Liver (tissue), 3 donors: Measurements from ENCODE around the gene THSD4.

ENCODE experiments used
- ATF3 ChIP-seq: IDR thresholded peaks from 2 replicates; pipeline ENCODE4 v1.6.1; 2016; ENCODE audit warnings: antibody characterized with exemption
- GABPA ChIP-seq, 2 donors: IDR thresholded peaks in 1 of 2; conservative IDR thresholded peaks in 1 of 2; 2 replicates each; pipeline ENCODE4 v1.6.1; 2016; ENCODE audit warnings: antibody characterized with exemption in 2 of 2, mild to moderate bottlenecking in 1 of 2, moderate library complexity in 1 of 2
- JUND ChIP-seq, 2 donors: IDR thresholded peaks; 2 replicates each; pipeline ENCODE4 v1.6.1; 2016; ENCODE audit warnings: antibody characterized with exemption in 2 of 2
- MAX ChIP-seq: IDR thresholded peaks from 2 replicates; pipeline ENCODE4 v1.6.1; 2016; ENCODE audit warnings: antibody characterized with exemption
- REST ChIP-seq: IDR thresholded peaks from 2 replicates; pipeline ENCODE4 v1.6.1; 2016; ENCODE audit warnings: antibody characterized with exemption, mild to moderate bottlenecking
- SP1 ChIP-seq: IDR thresholded peaks from 2 replicates; pipeline ENCODE4 v1.6.1; 2018; ENCODE audit warnings: antibody characterized with exemption, mild to moderate bottlenecking
- TAF1 ChIP-seq: conservative IDR thresholded peaks from 2 replicates; pipeline ENCODE4 v1.6.1; 2016; ENCODE audit warnings: antibody characterized with exemption, mild to moderate bottlenecking
- TF ChIP-seq, protein P1 (sequence below): IDR thresholded peaks from 2 replicates; pipeline ENCODE4 v1.6.1; 2016; ENCODE audit warnings: antibody characterized with exemption
- TF ChIP-seq, protein P2 (sequence below): fragments of 150-350 bp; IDR thresholded peaks from 2 replicates; pipeline ENCODE4 v1.5.1; 2017; ENCODE audit warnings: improper control_type of control experiment, low read depth, low read length; ENCODE audit not compliant: missing input control
- donor health status: healthy.
- donor health status: healthy.

- TF ChIP-seq, protein P1, sequence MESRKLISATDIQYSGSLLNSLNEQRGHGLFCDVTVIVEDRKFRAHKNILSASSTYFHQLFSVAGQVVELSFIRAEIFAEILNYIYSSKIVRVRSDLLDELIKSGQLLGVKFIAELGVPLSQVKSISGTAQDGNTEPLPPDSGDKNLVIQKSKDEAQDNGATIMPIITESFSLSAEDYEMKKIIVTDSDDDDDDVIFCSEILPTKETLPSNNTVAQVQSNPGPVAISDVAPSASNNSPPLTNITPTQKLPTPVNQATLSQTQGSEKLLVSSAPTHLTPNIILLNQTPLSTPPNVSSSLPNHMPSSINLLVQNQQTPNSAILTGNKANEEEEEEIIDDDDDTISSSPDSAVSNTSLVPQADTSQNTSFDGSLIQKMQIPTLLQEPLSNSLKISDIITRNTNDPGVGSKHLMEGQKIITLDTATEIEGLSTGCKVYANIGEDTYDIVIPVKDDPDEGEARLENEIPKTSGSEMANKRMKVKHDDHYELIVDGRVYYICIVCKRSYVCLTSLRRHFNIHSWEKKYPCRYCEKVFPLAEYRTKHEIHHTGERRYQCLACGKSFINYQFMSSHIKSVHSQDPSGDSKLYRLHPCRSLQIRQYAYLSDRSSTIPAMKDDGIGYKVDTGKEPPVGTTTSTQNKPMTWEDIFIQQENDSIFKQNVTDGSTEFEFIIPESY = no peak
- TF ChIP-seq MAX (no peak), REST (no peak), GABPA (IDR thresholded peaks at IDR 0.05 in 1 of 2, conservative IDR thresholded peaks at IDR 0.05 in 1 of 2) (no peak), ATF3 (no peak), TAF1 (no peak), JUND (IDR thresholded peaks at IDR 0.05) (no peak), SP1 (no peak)
- TF ChIP-seq, protein P2, sequence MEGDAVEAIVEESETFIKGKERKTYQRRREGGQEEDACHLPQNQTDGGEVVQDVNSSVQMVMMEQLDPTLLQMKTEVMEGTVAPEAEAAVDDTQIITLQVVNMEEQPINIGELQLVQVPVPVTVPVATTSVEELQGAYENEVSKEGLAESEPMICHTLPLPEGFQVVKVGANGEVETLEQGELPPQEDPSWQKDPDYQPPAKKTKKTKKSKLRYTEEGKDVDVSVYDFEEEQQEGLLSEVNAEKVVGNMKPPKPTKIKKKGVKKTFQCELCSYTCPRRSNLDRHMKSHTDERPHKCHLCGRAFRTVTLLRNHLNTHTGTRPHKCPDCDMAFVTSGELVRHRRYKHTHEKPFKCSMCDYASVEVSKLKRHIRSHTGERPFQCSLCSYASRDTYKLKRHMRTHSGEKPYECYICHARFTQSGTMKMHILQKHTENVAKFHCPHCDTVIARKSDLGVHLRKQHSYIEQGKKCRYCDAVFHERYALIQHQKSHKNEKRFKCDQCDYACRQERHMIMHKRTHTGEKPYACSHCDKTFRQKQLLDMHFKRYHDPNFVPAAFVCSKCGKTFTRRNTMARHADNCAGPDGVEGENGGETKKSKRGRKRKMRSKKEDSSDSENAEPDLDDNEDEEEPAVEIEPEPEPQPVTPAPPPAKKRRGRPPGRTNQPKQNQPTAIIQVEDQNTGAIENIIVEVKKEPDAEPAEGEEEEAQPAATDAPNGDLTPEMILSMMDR = no peak
These were observed 144.6 kb downstream of the THSD4 start for GRCh38 chr15:71259866-71260265.
